22Rv1 (cell line): ENCODE data around the gene COL5A1.

ENCODE experiments used
- ZFX ChIP-seq: fragments of 450-650 bp; IDR thresholded peaks from 2 replicates; pipeline ENCODE4 v1.6.1; 2017; ENCODE audit warnings: antibody characterized with exemption, borderline replicate concordance
- TF ChIP-seq, protein P1 (sequence below): fragments of 450-650 bp; IDR thresholded peaks from 2 replicates; pipeline ENCODE4 v1.5.1; 2017; ENCODE audit warnings: mild to moderate bottlenecking

DNA sequence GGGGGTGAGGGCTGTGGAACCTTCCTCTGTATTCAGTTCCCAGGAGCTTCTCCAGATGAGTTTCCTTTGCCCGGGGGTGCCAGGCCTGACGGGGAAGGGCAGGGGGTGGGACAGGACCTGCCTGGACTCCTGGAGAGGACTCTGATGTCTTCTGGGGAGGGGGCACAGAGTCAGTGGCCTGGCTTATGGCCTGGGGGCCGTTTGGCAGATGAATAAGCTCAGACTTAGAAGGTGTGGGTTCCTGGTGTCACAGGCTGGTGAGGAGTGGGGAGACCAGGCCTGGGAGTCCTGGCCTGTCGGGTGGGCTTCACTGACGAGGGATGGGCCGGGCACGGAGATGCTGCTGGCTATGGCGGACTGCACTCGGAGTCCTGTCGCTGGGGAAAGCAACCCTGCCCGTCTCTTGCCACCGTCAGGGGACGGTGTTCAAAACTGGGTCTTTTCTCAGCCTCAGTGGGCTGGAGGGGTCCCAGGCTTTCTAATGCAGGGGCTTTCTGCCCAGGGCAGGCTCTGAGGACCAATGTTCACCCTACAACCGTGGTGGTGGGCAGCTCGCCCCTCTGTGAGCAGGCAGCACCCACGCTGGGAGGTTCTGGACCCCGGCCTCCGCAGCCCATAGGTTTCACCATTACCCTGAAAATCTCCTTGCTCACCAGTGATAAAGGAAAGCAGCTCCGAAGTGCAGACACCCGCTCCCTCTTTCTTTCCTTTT is 16.2 kb downstream of the COL5A1 start:
- TF ChIP-seq, protein P1, sequence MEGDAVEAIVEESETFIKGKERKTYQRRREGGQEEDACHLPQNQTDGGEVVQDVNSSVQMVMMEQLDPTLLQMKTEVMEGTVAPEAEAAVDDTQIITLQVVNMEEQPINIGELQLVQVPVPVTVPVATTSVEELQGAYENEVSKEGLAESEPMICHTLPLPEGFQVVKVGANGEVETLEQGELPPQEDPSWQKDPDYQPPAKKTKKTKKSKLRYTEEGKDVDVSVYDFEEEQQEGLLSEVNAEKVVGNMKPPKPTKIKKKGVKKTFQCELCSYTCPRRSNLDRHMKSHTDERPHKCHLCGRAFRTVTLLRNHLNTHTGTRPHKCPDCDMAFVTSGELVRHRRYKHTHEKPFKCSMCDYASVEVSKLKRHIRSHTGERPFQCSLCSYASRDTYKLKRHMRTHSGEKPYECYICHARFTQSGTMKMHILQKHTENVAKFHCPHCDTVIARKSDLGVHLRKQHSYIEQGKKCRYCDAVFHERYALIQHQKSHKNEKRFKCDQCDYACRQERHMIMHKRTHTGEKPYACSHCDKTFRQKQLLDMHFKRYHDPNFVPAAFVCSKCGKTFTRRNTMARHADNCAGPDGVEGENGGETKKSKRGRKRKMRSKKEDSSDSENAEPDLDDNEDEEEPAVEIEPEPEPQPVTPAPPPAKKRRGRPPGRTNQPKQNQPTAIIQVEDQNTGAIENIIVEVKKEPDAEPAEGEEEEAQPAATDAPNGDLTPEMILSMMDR: no peak
- TF ChIP-seq ZFX: no peak
